GM21528 (cell line): Measurements from ENCODE around the gene ZNF778.
"Not testable (repeated sequence)": the region's sequence is repeated elsewhere in the genome, so short reads cannot be mapped to it uniquely, and the experiment has no call there.

Experiments used
- ATAC-seq: cut with Tn5 transposase; IDR thresholded peaks from one replicate; pipeline ENCODE4 v1.9.1; 2021; ENCODE audit warnings: mild to moderate bottlenecking, moderate library complexity; ENCODE audit not compliant: unreplicated experiment, low FRiP score

Gene ZNF778

DNA sequence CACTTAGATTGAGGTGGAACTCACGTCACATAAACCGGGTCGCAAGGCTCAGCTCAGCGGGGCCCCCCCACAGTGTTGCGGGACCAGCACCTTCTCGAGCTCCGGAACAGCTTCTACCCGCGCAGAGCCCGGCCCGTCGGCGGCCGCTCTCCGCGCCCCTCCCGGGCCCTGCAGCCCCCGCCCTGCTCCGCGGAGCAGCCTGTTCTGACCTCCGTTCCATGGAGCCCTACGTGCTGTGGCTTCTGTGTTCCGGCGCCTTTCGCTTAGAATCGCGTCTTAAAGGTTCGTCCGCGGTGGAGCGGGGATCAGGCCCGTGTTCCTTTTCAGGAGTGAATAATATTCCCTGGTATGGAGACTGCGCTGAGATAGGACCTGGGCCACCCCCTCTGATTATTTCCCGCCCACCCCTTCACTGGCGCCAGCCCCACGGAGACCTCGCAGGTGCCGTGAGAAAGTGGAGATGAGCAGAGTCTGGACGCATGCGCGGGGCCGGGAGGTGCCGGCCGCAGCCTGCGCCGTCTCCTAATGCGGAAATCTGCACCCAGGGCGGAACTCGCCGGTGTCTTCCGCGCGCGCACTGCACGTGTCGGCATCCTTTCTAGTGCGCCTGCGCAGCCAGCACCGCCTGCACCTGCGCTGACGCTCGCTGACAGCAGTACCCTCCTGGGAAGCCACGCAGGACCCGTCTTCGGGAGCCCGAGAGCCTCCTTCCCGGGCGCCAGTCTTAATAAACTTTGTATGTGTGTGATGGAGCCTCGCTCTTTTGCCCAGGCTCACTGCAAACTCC lies 30.9 kb downstream of the ZNF778 start:
- no peak for ATAC-seq

DNA sequence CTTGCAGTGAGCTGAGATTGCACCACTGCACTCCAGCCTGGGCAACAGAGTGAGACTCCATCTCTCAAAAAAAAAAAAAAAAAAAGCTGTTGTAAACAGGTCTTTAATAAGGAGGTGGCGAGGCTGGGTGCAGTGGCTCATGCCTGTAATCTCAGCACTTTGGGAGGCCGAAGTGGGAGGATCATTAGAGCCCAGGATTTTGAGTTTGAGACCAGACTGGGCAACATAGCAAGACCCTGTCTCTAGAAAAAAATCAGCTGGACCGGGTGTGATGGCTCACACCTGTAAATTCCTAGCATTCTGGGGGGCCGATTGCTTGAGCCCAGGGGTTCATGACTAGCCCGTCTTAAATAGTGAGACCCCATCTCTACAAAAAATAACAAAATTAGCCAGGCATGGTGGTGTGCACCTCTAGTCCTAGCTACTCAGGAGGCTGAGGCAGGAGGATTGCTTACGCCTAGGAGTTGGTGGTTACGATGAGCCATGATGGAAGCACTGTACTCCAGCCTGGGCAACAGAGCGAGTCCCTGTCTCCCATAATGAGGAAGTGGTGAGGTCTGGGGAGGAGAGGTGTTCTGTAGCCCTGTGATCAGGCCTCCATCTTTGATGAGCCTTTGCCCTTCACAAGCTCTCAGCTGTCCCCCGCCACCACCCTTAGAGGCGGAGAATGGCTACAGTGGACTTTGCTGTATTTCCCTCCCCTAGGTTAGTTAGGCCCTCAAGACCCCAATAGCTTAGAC lies 36.2 kb downstream of the ZNF778 start:
- no peak for ATAC-seq

DNA sequence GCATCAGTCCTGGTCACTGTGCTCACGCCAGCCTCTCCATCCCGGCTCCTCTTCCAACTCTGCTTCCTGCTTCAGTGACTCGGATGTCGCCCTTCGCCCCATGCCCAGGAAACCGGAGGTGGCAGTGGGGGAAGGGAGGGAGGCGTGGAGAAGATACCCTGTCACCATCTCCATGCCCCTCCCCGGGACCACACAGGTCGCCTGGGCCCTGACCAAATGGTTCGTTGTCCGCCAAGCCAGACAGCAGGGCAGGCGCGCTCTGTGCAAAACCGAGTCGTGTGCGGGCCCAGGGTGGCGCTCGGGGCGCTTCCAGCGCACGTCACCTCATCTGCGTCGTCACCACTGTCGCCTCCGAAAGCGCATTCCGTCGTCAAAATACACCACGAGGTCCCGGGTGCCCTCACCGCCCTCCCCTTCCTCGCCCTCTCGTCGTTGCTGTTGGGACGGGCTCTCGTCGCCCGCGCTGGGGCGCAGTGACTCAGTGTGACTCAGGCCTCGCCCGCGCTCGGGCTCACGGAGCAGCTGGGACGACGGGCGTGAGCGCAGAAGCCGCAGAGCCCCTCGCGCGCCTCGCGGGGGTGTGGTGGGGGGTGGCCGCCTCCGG lies 39.2 kb downstream of the ZNF778 start:
- ATAC-seq = no peak

DNA sequence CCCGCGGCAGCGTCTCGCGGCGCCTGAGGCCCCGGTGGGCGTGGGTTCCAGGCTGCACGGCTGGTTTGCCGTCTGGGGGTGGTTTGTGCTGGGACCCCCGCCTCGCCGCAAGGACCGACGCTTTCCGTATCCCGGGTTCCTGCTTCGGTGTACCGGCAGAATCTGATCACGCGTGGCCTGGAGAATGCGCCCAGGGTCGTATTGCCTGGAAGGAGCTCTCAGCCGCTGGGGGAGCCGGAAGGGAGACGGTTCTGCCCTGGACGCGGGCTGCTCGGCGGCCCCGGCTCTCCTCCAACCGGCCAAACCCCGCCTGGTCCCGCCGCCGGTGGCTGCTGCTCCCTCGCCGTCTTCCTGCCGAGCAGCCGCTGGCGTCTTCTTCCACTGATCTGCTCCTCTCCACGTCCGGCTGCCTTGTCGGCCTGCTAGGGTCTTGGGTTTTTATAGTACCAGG lies 39.8 kb downstream of the ZNF778 start:
- ATAC-seq = no peak

DNA sequence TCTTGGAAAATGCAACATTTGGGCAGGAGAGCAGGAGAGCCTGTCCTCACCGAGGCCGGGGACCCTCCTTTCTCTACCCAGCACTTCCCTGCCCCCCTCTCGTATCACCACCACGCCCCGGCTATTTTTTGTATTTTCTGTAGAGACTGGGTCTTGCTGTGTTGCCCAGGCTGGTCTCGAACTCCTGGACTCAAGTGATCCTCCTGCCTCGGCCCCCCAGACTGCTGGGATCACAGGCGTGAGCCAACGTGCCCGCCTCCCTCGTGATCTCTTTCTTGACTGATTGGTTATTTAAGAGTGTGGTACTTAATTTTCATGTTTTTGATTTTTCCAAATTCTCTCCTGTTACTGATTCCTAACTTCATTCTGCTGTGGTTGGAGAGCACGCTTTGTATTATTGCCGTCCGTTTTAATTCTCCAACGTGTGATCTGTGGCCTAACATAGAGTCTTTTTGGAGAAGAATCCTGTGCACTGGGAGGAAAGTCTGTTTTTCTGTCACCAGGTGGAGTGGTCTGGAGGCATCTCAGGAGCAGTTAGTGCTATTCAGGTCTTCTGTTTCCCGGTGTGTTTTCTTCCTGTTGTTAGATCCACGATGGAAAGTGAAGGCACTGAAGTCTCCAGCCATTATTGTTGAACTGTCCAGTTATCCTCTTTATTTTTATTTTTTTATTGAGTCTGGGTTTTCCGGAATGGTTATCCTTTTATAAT lies 40.4 kb downstream of the ZNF778 start:
- no peak for ATAC-seq

DNA sequence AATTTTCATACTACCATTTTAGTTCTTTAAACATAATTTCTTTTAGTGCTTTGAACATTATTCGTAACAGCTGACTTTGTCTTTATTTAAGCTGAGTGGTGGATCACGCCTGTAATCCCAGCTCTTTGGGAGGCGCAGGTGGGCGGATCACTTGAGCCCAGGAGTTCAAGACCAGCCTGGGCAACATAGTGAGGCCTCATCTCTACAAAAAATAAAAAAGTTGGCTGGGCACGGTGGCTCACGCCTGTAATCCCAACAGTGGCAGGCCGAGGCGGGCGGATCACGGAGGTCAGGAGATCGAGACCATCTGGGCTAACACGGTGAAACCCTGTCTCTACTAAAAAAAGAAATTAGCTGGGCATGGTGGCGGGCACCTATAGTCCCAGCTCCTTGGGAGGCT lies 42.4 kb downstream of the ZNF778 start:
- ATAC-seq = not testable (repeated sequence)

DNA sequence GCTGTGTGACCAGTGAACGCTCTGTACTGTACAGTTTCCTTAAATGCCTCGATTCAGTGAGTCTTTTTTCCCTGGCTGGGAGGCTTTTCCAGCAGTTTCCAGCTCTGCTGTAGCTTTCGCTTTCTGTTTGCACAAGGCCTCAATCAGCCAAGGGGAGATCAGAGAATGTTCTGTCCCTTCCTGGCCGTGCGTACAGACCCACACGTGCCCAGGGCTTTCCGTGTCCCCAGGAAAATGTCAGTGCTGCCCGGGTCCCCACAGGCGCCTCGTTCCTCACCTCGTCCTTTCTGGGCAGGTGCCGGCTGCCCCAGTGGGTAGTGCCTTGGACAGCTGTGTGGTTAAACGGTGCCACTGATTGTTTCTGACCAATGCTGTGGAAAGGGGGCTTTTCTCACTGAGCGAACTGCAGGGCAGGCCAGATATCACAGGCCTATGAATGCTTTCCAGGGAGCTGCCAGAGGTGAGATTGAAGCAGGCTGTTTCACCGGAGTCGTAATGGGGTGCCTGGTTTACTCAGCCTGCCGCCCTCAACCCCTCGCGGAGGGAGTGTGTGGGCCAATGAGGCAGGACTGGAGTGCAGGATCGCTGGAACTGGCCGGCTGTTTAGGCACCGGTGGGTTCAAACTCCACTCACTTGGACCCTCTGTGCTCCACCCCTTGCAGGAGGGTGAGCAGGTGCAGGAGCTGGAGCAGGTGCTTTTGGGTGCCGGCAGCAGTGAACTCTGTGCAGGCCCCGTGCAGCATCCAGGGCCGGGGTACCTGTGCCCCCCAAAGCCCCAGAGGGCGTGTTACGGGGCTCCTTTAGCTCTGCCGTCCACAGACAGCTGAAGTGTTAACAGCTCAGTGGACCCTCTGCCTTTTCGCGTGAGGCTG lies 44.4 kb downstream of the ZNF778 start:
- ATAC-seq = no peak

DNA sequence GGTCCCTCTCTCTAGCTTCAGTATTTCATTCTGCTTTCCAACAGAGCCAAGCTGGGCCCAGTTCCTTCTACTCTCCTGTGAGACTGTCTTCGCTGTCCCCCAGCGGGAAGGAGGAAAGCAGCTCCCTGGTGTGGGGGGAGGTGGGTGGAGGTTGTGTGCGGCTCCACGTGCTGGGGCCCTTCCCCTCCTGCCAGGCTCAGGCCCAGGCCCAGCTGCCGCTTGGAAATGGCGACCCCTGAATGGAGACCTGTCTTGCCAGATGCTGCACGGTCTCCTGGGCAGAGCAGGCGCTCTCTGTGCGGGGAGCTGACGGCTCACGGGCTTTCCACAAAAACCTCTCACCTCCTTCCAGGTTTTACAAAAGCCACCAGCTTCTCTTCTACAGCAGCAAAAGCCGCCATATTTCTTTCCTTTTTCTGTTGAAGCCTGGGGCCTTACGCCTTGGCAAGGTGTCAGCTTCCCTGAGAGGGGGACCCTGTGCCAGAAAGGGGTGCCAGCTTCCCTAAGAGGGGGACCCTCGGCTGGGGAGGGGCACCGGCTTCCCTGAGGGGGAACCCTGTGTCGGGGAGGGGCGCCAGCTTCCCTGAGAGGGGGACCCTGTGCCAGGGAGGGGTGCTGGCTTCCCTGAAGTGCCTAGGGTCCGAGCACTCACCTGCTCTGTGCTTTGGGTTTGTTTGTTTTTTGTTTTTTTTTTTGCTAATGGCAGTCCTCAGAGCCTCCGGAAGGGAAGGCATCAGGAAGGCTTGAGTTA lies 47.5 kb downstream of the ZNF778 start:
- ATAC-seq = no peak

DNA sequence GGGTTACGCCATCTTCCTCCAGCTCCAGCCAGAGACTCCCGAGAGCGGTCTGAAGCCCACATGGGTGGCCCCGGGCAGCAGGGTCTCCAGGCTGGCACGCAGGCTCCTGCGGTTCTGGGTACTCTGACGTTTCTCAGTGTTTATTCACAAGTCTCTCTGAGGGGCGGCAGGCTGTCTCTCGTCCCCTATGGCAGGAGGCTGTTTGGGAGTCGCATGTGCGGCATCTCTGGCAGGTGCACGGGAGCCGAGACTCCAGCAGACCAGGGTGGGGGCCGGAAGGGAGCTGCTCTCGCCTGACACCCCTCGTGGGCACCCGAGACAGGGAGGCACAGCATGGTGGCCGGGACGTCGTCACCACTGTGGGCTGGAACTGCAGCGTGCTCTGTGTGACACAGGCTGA lies 48.1 kb downstream of the ZNF778 start:
- no peak for ATAC-seq

DNA sequence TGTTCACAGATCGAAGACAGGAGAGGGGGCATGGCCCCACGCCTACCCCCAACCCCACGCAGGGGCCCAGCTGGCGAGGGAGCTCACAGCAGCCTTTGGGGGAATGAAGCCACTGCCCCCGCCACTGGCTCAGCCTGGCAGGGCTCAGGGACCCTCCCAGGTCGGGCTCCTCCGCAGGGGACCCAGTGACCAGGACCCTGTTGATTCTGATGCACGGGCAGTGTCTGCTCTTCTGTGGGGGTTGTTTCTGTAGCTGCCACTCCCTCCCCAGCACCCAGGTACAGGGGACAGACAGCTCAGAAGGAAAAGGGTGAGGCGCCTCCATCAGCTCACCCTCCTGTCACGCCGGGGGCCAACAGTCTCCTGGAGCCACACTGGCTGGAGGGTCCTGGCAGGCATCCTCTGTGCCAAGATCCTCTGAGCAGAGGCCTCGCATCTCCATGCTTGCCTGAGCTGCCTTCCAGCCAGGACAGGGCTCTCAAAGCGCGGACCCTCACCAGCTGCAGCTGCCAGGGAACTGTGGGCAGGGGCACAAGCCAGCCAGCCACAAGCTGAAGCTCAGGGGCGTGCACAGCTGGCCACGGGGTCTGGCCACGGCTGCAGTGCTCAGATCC lies 49.1 kb downstream of the ZNF778 start:
- ATAC-seq = no peak

DNA sequence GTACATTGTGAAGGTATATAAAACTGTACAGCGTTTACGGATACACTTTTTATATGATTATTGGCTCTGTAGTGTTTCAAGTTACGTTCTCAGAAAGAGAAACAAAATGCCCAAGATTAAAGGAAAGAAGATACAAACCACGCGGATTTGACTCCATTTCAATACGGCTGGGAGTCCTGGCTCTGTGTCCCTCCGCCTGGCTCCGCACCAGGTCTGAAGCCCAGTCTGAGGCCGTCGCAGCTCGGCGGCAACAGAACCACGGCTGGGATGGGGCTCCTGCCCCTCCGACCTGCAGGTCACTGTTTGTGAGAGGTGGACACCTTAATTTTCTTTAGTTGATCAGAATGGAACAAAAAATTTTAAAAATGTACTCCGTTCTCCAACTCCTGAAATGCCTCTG lies 50.2 kb downstream of the ZNF778 start:
- not testable (repeated sequence) for ATAC-seq

DNA sequence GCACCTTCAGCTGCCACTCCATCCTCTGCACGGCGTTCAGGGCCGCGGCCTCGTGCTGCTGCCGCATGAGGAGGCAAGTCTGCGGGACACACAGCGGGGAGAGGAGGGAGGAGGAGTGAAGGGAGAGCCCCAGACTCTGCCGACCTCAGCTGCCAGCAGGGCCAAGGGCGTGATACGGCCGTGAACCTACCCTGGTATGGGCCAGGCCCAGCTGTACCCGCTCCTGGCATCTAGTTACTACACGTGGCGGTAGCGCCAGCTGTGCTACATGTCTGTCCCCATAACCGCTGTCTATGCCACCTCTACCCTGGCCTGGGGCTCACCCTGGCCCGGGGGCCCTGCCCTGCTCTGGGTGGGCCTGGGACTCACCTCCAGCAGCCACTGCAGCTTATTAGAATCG lies 51.1 kb downstream of the ZNF778 start:
- ATAC-seq = no peak

DNA sequence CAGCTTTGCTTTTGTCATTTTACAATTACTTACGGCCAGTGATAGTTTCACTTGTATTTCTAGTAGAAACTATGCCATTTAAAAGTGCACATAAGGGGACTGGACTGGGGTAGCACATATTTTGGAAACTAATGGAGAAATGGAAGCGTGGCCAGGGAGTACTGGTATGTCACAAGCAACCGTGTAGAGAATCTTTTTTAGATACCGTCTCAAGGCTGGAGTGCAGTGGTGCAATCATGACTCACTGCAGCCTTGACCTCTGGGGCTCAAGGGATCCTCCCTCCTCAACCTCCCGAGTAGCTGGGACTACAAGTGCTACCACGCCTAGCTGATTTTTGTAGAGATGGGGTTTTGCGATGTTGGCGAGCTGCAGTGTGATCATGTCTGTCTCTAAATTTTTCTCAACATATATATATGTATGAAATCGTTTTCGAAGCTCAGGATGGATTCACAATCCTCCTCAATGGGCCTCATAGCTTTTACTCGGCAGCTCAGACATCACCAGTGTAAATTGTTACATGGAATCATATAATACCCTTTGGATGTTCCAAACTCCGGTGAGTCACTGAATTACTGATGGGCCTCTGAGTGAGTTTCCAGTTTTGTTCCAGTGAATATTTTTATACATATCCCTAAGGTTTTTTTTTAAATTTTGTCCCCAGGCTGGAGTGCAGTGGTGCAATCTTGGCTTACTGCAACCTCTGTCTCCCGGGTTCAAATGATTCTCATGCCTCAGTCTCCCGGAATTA lies 51.7 kb downstream of the ZNF778 start:
- ATAC-seq = no peak

DNA sequence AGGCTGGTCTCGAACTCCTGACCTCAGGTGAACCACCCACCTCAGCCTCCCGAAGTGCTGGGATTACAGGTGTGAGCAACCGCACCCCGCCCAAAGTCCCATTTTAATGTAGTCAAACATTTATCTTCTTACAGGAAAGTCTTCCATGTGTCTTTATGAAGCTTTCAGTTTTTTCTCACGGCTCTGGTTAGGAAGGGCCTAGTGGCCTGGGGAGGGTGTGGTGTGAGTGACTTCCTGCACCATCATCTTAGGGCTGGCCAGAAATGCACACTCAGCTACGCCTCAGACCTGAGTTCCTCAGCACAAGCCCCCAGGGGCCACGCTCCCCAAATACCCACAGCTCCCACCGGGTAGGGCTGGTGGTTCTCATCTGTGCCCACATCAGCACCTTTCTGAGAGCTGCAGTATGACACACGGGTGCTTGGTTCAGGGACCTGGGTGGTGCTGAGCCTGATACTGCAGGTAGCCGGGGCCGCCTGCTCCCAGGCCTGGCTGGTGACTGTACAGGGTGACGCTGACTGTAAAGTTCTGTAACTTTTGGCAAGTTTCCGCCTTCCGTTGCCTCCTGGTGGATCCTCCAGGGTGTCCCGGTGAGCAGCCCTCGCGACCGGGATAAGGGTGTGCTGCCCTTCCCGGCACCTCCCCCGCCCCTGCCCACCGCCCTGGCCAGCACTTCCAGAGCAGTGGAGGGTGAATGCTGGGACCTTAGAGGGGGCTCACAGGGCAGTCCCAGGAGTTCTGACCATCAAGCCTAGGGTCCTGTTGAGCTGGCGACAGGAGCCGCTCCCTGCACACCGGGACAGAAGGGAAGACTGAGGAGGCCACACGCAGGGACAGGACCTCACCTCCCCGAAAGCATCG lies 52.5 kb downstream of the ZNF778 start:
- no peak for ATAC-seq

DNA sequence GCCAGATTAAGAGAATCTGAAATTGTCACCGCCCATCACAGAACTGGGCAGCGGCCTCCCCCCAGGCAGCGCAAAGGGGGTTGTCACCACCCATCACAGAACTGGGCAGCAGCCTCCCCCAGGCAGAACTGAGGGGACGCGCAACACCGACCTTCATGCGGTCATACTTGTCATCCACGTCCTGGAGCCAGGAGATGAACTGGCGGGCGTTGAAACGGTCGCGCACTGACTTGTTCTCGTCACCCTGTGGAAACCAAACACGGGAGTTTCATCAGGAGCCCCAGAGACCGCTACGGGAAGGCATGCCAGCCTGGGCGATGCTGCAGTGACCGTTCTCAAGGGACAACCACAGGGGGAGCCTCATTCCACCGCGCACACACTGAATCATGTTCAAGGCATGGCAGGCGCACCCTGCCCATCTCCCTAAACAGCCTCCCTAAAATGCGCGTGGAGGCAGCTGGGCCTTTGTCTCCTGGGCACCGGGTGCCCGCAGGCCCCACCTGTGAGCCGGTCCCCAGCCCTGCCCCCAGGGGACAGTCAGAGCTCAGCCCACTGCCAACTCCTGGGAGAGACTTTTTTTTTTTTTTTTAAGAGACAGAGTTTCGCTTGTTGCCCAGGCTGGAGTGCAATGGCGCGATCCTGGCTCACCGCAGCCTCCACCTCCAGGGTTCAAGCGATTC lies 53.3 kb downstream of the ZNF778 start:
- ATAC-seq = no peak

DNA sequence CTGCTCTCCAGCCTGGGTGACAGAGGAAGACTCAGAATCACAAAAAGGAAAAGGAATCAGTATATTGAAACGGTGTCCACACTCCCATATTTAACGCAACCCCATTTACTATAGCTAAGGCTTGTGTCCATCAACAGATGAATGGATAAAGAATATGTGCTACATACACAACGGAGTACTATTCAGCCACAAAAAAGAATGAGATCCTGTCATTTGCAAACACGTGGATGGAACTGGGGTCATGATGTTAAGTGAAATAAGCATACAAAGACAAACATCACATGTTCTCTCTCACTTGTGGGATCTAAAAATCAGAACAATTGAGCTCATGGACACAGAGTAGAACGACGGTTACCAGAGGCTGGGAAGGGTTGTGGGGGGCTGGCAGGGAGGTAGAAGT lies 55.1 kb downstream of the ZNF778 start:
- no peak for ATAC-seq
